ENCODE measurements around the gene ANAPC15. TPM values are rescaled to one million over a fixed set of nuclear protein-coding genes. Genes with fewer than 3 reads are reported as not detected.

The ANAPC15 gene
- total RNA-seq, 1 experiment from 2014 or later: 65.6 TPM

DNA sequence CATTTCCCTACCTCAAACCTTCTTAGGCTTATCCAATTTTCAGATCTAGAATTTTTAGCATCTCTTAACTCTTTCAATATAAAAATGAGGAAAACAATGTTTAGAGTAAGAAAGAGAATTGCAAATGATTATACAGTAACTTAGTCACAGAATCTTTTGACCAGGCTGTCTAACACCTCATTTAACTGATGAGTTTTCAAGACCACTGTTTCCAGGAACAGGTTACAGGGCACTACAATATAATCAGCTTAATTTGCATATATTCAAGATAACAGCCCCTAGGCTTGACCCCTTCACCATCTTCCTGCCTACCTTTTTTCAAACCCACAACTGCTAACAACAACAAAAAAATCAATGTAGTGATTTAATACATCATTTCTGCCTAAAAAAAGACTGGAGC lies 44.8 kb downstream of the ANAPC15 start:
- Histone ChIP-seq H3K9me2 (ENCODE audit: insufficient read depth) (no peaks in the 10 kb centered on the region), H3K27me3 (ENCODE audit: insufficient read depth, low read length) (no peaks in the 10 kb centered on the region), H3K4me3 (replicated peaks in 1 of 2; ENCODE audit: low read depth in 1 of 2, low read length in 2 of 2) (no peak overlapping the region), H3K4me2 (ENCODE audit: low read length) (no peak overlapping the region), H2AFZ (ENCODE audit: low read depth, low read length, poor library complexity, severe bottlenecking) (no peak overlapping the region), H4K20me1 (ENCODE audit: insufficient read depth) (no peaks in the 10 kb centered on the region), H3K9ac (ENCODE audit: low read length) (no peak overlapping the region), H3K9me3 (ENCODE audit: control insufficient read depth in 1 of 2, insufficient read depth in 1 of 2, low read depth in 1 of 2, low read length in 2 of 2) (no peaks in the 10 kb centered on the region), H3K36me3 (ENCODE audit: control insufficient read depth in 1 of 2, insufficient read depth in 2 of 2, low read length in 2 of 2) (peaks cover 2 to 7% of the 10 kb centered on the region in 2 experiments; a peak in 3 of 4 replicates), H3K4me1 (ENCODE audit: control insufficient read depth in 1 of 2, insufficient read depth in 2 of 2, low read length in 2 of 2) (peaks cover 37 to 39% of the 10 kb centered on the region in 2 experiments), H3K27ac (ENCODE audit: low read depth, low read length) (no peak overlapping the region), H3K79me2 (ENCODE audit: insufficient read depth, low read length) (peaks cover 89% of the 10 kb centered on the region)
- no peak for DNase-seq (ENCODE audit: low read depth, low spot score)
- ChIA-PET POLR2A (no interaction called here), CTCF (interaction anchor here (1.0 to 1.5 kb wide), 3 partner anchors 11 to 43 kb away, joined by 3 to 5 read pairs (median 3); no protein-coding TSS in a partner anchor), RAD21 (ENCODE audit: low non-redundant PET in 1 of 2, low total read pairs in 2 of 2, uncharacterized antibody in 2 of 2, unreplicated experiment in 2 of 2) (no interaction called here)
- no peak for ATAC-seq
- no TSS peak for BruUV-seq (replicated peaks)
- TF ChIP-seq SIN3A (IDR thresholded peaks at IDR 0.05; ENCODE audit: low read depth): no peak
- no peak for TF ChIP-seq POLR2A (IDR thresholded peaks at IDR 0.05; ENCODE audit: borderline replicate concordance, extremely low read depth, insufficient read depth, insufficient read length)
- TF ChIP-seq, protein P1, sequence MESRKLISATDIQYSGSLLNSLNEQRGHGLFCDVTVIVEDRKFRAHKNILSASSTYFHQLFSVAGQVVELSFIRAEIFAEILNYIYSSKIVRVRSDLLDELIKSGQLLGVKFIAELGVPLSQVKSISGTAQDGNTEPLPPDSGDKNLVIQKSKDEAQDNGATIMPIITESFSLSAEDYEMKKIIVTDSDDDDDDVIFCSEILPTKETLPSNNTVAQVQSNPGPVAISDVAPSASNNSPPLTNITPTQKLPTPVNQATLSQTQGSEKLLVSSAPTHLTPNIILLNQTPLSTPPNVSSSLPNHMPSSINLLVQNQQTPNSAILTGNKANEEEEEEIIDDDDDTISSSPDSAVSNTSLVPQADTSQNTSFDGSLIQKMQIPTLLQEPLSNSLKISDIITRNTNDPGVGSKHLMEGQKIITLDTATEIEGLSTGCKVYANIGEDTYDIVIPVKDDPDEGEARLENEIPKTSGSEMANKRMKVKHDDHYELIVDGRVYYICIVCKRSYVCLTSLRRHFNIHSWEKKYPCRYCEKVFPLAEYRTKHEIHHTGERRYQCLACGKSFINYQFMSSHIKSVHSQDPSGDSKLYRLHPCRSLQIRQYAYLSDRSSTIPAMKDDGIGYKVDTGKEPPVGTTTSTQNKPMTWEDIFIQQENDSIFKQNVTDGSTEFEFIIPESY (IDR thresholded peaks at IDR 0.05; ENCODE audit: extremely low read depth, insufficient replicate concordance, low read length): no peak
- no peak for TF ChIP-seq SP1 (IDR thresholded peaks at IDR 0.05; ENCODE audit: low read depth)
- TF ChIP-seq ELF1 (IDR thresholded peaks at IDR 0.05; ENCODE audit: borderline replicate concordance, low read depth): no peak
- TF ChIP-seq MAX (IDR thresholded peaks at IDR 0.05): no peak
- TF ChIP-seq, protein P2, sequence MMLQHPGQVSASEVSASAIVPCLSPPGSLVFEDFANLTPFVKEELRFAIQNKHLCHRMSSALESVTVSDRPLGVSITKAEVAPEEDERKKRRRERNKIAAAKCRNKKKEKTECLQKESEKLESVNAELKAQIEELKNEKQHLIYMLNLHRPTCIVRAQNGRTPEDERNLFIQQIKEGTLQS (IDR thresholded peaks at IDR 0.05): no peak
- TF ChIP-seq CEBPB (IDR thresholded peaks at IDR 0.05; ENCODE audit: low read depth): no peak
- intact Hi-C loops (cut with micrococcal nuclease): no loop called here

All from HCT116 (cell line).